IMR-90 (cell line): Measurements from ENCODE around the gene OR52N5. TPM values are rescaled to one million over a fixed set of nuclear protein-coding genes. Genes with fewer than 3 reads are reported as not detected.

Experiments
- ATAC-seq: fragments of 200-7000 bp; cut with Tn5 transposase; 2 replicates; pipeline ENCODE4 v1.9.1; 2020; ENCODE audit warnings: low read depth, mild to moderate bottlenecking, moderate library complexity
- BruUV-seq: library from RNA; stranded (reverse); fragments of 400-500 nt; replicated peaks from 2 replicates; lab custom pipeline; 2021; lab: Mats Ljungman, UMichigan
- CTCF ChIA-PET: fragments of 300-600 bp; formaldehyde crosslinking; extraction: SDS; loops from one replicate; lab custom pipeline; 2021; ENCODE audit warnings: antibody characterized with exemption; lab: Yijun Ruan, JAX
- POLR2A ChIA-PET: fragments of 300-600 bp; sonication (Branson Sonifier 250); formaldehyde crosslinking; loops from one replicate; lab custom pipeline; 2022; ENCODE audit warnings: antibody characterized with exemption; ENCODE audit not compliant: unreplicated experiment; lab: Charles Lee
- DNase-seq: peaks from one replicate; pipeline ENCODE4 v3.0.0; 2013
- H2AFZ ChIP-seq: replicated peaks from 2 replicates; pipeline ENCODE3; 2013; ENCODE audit warnings: low read length, mild to moderate bottlenecking; ENCODE audit not compliant: poor library complexity
- H2AK5ac ChIP-seq: 2 replicates; pipeline ENCODE4 v1.6.1; 2013; ENCODE audit warnings: low read depth, low read length, inconsistent platforms
- H2AK9ac ChIP-seq: replicated peaks from 2 replicates; pipeline ENCODE3; 2013; ENCODE audit warnings: mild to moderate bottlenecking, low read depth, low read length, moderate library complexity; ENCODE audit not compliant: poor library complexity
- H2BK120ac ChIP-seq: 2 replicates; pipeline ENCODE4 v1.6.1; 2013; ENCODE audit warnings: low read depth, low read length, inconsistent platforms
- H2BK15ac ChIP-seq: 3 replicates; pipeline ENCODE4 v1.6.1; 2013; ENCODE audit warnings: low read depth, low read length, inconsistent platforms
- H2BK20ac ChIP-seq: 2 replicates; pipeline ENCODE4 v1.6.1; 2013; ENCODE audit warnings: low read depth, mild to moderate bottlenecking, inconsistent platforms, low read length, moderate library complexity
- H2BK5ac ChIP-seq: 2 replicates; pipeline ENCODE4 v1.6.1; 2013; ENCODE audit warnings: mild to moderate bottlenecking, low read depth, low read length, inconsistent platforms; ENCODE audit not compliant: poor library complexity, severe bottlenecking
- H3K14ac ChIP-seq: replicated peaks from 2 replicates; pipeline ENCODE4 v1.6.1; 2013; ENCODE audit warnings: low read depth, low read length, inconsistent platforms
- H3K18ac ChIP-seq: 2 replicates; pipeline ENCODE4 v1.6.1; 2013; ENCODE audit warnings: low read depth, low read length, control low read depth
- H3K23ac ChIP-seq: 2 replicates; pipeline ENCODE4 v1.6.1; 2013; ENCODE audit warnings: low read depth, low read length, inconsistent platforms
- H3K27ac ChIP-seq: 2 replicates; pipeline ENCODE4 v1.5.1; 2013; ENCODE audit warnings: mild to moderate bottlenecking, control low read depth, low read length; ENCODE audit not compliant: insufficient read depth
- H3K27me3 ChIP-seq: 2 replicates; pipeline ENCODE4 v1.6.1; 2013; ENCODE audit warnings: low read length; ENCODE audit not compliant: control insufficient read depth, insufficient read depth
- H3K36me3 ChIP-seq: 2 replicates; pipeline ENCODE4 v1.6.1; 2013; ENCODE audit warnings: low read length, mixed read lengths; ENCODE audit not compliant: control insufficient read depth, insufficient read depth
- H3K4ac ChIP-seq: 2 replicates; pipeline ENCODE4 v1.6.1; 2013; ENCODE audit warnings: low read depth, low read length, inconsistent platforms
- H3K4me1 ChIP-seq: 2 replicates; pipeline ENCODE4 v1.6.1; 2013; ENCODE audit warnings: low read length, mixed read lengths; ENCODE audit not compliant: control insufficient read depth, insufficient read depth
- H3K4me2 ChIP-seq: 2 replicates; pipeline ENCODE4 v1.6.1; 2013; ENCODE audit warnings: low read depth, mild to moderate bottlenecking, control low read depth, low read length, moderate library complexity
- H3K4me3 ChIP-seq: 2 replicates; pipeline ENCODE4 v1.5.1; 2013; ENCODE audit warnings: low read depth, mild to moderate bottlenecking, control low read depth, low read length, moderate library complexity; ENCODE audit not compliant: insufficient read depth
- H3K56ac ChIP-seq: 2 replicates; pipeline ENCODE4 v1.6.1; 2013; ENCODE audit warnings: low read length, inconsistent platforms; ENCODE audit not compliant: insufficient read depth; ENCODE audit errors: extremely low read depth
- H3K79me1 ChIP-seq, 2 experiments: 2 replicates each; pipeline ENCODE4 v1.6.1; 2013; ENCODE audit warnings: low read length in 2 of 2, inconsistent platforms in 1 of 2, low read depth in 1 of 2
- H3K9ac ChIP-seq: 2 replicates; pipeline ENCODE4 v1.6.1; 2013; ENCODE audit warnings: low read depth, low read length, control low read depth
- H3K9me1 ChIP-seq: 2 replicates; pipeline ENCODE4 v1.6.1; 2013; ENCODE audit warnings: low read length, inconsistent platforms; ENCODE audit not compliant: insufficient read depth
- H3K9me3 ChIP-seq: 2 replicates; pipeline ENCODE4 v1.6.1; 2013; ENCODE audit warnings: low read length; ENCODE audit not compliant: control insufficient read depth, insufficient read depth
- H4K20me1 ChIP-seq: 2 replicates; pipeline ENCODE4 v1.6.1; 2013; ENCODE audit warnings: low read length, inconsistent platforms; ENCODE audit not compliant: insufficient read depth
- H4K5ac ChIP-seq: 2 replicates; pipeline ENCODE4 v1.6.1; 2013; ENCODE audit warnings: mild to moderate bottlenecking, low read depth, low read length, control low read depth
- H4K8ac ChIP-seq, 2 experiments: 2 replicates each; pipeline ENCODE4 v1.6.1; 2013; ENCODE audit warnings: low read depth in 2 of 2, low read length in 2 of 2, control low read depth in 1 of 2, inconsistent platforms in 1 of 2
- H4K91ac ChIP-seq: 2 replicates; pipeline ENCODE4 v1.6.1; 2013; ENCODE audit warnings: low read depth, low read length, inconsistent platforms; ENCODE audit not compliant: insufficient read depth
- RAD21 ChIP-seq: IDR thresholded peaks from 2 replicates; pipeline ENCODE4 v1.6.1; 2012; ENCODE audit warnings: low read length, improper control_type of control experiment
- RFX5 ChIP-seq: IDR thresholded peaks from 2 replicates; pipeline ENCODE4 v1.8.0; 2012; ENCODE audit warnings: low read depth, mild to moderate bottlenecking, low read length, moderate library complexity
- WGBS, 2 experiments: methylation state at CpG; one replicate each; pipeline versions ENCODE4 v1.1.5 to v1.1.7; 2013; ENCODE audit warnings: missing lambda C conversion rate in 2 of 2; ENCODE audit not compliant: insufficient read length in 1 of 2; ENCODE audit errors: extremely low coverage in 2 of 2; 5-methylcytosine and 5-hydroxymethylcytosine counted together
- dilution Hi-C: fragments of 300-500 bp; cut with HindIII; formaldehyde crosslinking; loops from one replicate; pipeline ENCODE4 v1.14.3; 2018; ENCODE audit warnings: low sequenced_read_pairs; ENCODE audit not compliant: unreplicated experiment
- in situ Hi-C: fragments of 300-500 bp; cut with MboI; formaldehyde crosslinking; loops from 3 replicates; pipeline ENCODE4 v1.14.3; 2019; ENCODE audit warnings: low sequenced_read_pairs, inconsistent platforms, mixed read lengths
- intact Hi-C: fragments of 100-400 bp; cut with micrococcal nuclease; formaldehyde crosslinking; loops from 2 replicates; pipeline ENCODE4 v1.10.0; 2022
- polyA plus RNA-seq, 3 experiments: library from polyadenylated mRNA; depleted of rRNA; stranded (reverse); fragments of >200 nt; gene quantifications; 2 replicates each; pipeline ENCODE4 v1.2.3, GENCODE V29; 2012; ENCODE audit warnings: low replicate concordance in 1 of 3
- total RNA-seq: library from RNA; depleted of rRNA; stranded (reverse); fragments of >200 nt; gene quantifications from 2 replicates; pipeline ENCODE4 v1.2.3, GENCODE V29; 2012

Gene OR52N5
- total and polyA plus RNA-seq, 2 of the 4 experiments (the other 2 are of a cell fraction) = not detected

DNA sequence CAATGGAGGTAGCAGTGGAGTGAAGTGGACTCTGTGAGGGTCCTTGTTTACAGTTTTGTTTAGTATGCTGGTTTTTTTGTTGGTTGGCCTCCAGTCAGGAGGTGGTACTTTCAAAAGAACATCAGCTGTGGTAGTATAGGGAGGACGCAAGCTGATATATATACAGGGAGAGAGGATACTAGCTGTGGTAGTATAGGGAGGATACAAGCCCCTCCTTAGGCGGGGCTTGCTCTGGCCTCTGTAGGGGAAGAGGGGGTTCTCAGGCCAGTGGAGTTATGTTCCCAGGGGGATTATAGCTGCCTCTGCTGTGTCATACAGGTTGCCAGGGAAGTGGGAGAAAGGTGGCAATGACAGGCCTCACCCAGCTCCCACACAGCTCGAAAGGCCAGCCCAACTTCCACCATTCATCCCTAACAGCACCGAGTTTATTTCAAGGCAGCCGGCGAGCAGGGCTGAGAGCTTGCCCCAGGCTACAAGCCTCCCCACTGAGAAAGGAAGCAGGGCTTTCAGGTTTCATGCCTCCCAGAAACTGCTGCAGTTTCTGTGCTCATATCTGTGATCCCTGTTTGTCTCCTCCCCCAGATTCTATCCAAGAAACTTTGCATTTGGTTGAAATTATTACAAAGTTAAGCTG is 48.2 kb upstream of the OR52N5 start:
- Histone ChIP-seq H3K27ac (no peak overlapping the region), H3K23ac (no peak overlapping the region), H4K8ac (no peak overlapping the region), H2AK5ac (no peak overlapping the region), H3K79me1 (no peaks in the 10 kb centered on the region), H3K4me3 (no peak overlapping the region), H4K5ac (no peak overlapping the region), H2BK20ac (no peak overlapping the region), H4K91ac (no peak overlapping the region), H2BK120ac (no peak overlapping the region), H3K4me1 (no peaks in the 10 kb centered on the region), H4K20me1 (no peaks in the 10 kb centered on the region), H3K4me2 (no peak overlapping the region), H3K56ac (no peak overlapping the region), H3K14ac (no peak overlapping the region), H3K18ac (no peak overlapping the region), H2BK5ac (no peak overlapping the region), H3K9ac (no peak overlapping the region), H3K4ac (no peak overlapping the region), H3K9me1 (no peaks in the 10 kb centered on the region), H3K27me3 (no peaks in the 10 kb centered on the region), H3K9me3 (no peaks in the 10 kb centered on the region), H3K36me3 (no peaks in the 10 kb centered on the region), H2BK15ac (no peak overlapping the region), H2AK9ac (no peak overlapping the region), H2AFZ (no peak overlapping the region)
- intact Hi-C loops (no loop called here), in situ Hi-C loops (no loop called here), dilution Hi-C loops (no loop called here)
- DNase-seq (no peak), ATAC-seq (no peak)
- BruUV-seq = no TSS peak
- TF ChIP-seq RFX5 (no peak), RAD21 (no peak)
- no CpG with 5 or more reads among the region's 6 CpGs for WGBS, 2 experiments
- CTCF ChIA-PET = no interaction called here
- POLR2A ChIA-PET = no interaction called here
